GM04504 (cell line): Measurements from ENCODE around the gene ZFR.
"Not testable (repeated sequence)": the region's sequence is repeated elsewhere in the genome, so short reads cannot be mapped to it uniquely, and the experiment has no call there.

Experiments
- DNase-seq: peaks from one replicate; pipeline ENCODE4 v3.0.0-alpha.2; 2012; ENCODE audit warnings: low read depth

The ZFR gene

DNA sequence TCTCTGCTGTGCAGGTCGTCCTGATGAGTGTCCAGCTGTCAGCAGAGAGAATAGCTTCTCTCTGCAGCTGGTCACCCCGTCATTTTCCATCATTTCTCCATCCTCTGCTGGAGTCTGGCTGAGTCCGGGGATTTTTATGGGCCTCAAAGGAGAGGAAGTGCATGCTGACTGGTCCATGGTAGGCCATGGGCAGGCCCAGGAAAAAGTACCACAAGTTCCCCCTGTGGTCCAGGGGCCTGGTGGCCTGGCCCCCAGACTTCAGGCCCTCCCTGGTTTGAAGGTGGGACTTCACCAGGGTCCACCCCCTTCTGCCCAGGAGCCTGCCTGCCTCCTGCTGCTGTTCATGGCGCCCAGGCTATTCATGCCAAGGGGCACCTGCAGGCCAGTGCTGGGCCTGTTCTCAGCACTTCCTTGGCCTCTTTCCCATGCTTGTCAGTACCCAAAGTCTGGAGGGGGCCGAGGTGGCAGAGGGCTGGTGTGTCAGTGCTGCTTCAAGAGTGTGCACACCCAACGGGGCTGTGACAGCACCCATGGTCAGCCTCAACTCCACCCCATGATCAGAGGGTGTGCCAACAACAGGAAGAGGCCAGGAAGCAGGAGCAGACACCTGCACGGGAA is 124.5 kb downstream of the ZFR start:
- no peak for DNase-seq

DNA sequence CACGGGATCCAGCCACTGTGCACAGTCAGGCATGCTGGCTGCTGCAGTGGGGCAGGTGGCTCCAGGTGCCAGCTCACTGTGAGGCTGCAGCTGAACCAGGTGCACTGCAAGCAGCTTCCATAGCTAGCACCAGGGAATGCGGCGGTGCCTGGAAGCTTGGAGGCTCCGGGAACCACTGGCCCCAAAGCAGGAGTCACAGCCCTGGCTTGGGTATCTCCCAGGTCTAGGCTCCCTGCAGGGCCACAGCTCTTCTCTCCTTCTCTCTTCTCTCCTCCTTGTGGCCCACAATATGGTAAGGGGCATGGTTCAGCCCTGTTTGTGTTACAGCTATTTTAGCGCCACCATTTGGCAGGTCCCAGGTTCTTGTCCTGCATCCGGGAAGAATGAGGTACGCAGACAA is 125.1 kb downstream of the ZFR start:
- DNase-seq: no peak

DNA sequence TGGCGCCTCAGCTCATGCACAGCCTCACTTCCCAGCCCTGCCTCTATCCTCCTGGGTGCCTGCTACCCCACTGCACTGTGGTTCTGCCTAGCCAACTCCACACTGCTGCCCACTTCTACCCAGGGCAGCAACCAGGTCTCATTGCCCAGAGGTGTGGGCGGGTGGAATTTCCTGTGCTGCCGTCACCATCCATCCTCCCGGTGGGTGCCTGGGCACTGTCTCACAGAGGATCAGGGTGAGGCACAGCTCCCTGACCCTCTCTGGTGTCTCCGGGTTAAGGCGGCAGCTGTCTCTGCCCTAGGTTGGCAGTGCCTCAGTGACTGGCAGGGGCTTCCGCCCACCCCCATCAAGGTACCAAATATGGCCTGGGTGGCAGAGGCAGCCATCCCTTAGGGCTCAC is 127.5 kb downstream of the ZFR start:
- DNase-seq: no peak

DNA sequence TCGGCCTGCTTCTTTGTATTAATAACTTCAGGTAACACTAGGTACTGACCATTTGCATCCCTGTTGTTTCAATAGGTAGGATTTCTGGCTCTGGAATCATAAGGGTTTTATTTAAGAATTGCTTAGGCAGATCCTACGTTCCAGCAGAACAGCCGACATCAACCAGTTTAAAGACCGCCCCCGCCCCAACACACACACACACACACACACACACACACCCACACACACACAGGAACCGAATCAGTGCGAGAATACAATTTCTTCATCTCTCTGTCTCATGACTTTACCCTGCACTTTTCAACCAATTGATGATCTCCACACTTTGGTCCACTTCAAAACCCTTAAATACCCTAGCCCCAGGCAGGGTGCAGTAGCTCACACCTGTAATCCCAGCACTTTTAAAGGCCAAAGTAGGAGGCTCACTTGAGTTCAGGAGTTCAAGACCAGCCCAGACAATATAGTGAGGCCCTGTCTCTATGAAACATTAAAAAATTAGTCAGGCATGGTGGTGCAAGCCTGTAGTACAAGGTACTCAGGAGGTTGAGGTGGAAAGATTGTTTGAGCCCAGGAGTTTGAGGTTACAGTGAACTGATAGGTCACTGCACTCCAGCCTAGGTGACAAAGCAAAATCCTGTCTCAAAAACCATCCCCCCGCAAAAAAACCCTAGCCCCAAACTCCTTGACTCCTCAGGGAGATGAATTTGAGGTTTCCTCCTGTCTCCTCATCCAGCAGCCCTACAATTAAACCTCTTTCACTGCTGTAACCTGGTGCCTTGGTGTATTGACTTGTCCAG is 129.1 kb downstream of the ZFR start:
- DNase-seq: no peak

DNA sequence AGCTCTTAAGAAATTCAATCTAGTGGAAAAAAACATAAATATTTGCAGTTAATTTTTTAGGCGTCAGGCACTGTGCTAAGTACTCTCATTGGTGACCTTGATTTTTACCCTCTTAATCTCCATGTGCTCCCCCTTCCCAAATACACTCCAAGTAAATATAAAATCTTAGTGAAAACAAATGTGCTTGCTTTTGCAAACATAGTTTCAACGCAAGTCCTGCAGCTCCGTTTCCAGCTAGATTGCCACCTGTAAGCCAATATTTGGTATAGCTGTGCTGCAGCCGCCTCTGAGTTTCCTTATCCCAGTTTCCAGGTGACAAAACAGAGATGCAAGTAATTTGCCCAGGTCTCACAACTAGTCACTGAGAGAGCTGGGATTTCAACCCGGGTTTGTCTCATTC is 129.9 kb downstream of the ZFR start:
- no peak for DNase-seq

DNA sequence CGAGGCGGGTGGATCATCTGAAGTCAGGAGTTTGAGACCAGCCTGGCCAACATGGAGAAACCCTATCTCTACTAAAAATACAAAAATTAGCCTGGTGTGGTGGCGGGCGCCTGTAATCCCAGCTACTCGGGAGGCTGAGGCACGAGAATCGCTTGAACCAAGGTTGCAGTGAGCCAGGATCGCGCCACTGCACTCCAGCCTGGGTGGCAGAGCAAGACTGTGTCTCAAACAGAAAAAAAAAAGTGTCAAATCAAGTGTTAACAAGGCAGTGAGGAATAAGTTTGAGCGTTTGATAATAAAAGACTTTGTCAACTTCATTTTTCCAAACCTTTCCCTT is 130.4 kb downstream of the ZFR start:
- not testable (repeated sequence) for DNase-seq

DNA sequence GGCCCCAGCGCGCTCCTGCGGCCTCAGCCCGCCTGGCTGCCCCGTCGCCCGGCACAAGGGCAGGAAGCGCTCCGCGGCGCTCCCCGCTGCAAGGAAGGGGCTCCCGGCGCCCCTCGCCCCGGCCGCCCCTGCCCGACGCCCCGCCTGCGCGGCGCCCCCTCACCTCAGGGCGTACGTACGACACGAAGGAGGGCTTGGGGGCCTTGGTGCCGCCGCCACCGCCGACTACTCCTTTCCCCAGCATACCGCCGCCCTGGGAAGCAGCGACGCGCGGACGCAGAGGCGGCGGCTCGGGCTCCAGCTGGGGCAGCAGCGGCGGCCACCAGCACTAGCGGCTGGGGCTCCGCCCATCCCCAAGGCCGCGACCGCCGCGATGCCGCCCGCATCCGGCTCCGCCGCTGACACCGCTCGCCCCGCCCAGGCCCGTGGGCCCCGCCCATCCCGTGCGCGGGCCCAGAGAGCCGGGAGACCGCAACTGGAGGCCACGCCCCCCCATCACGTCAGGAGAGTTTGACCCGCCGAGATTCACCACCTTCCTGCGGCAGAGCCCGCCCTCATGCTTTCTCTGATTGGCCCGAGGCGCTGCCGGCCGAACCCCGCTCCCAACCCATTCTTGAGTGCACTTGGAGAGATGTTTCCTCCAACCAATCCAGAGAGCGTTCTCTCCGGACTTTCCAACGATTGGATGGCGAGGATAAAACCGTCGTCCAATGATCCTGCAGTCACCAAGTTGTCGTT is 131.8 kb downstream of the ZFR start, which contains the start of gene MTMR12:
MTMR12 (minus strand) TSS at position 345 of the 738 bp plus-strand sequence; CDS start at position 244, 101 bp downstream.
- peak; percentile 99 for DNase-seq

DNA sequence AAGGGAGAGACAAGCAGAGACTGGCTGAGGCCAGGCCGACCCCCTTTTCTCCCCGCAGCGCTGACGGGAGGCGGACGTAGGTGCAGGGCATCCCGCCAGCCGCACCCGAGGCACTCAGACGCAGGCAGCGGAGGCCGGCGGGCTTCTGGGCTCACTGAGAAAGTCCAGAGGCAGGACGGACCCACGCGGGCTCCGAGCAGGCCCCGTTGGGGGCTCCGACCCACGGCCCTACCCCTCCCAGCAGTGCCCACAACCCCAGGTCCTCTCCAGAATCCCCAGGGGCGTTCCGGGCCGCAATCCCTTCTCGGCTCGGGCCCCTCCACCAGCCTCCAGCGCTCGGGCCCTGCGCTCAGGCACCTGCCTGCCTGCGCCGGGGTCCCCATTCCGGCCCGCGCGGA is 132.3 kb downstream of the ZFR start:
- DNase-seq: no peak

DNA sequence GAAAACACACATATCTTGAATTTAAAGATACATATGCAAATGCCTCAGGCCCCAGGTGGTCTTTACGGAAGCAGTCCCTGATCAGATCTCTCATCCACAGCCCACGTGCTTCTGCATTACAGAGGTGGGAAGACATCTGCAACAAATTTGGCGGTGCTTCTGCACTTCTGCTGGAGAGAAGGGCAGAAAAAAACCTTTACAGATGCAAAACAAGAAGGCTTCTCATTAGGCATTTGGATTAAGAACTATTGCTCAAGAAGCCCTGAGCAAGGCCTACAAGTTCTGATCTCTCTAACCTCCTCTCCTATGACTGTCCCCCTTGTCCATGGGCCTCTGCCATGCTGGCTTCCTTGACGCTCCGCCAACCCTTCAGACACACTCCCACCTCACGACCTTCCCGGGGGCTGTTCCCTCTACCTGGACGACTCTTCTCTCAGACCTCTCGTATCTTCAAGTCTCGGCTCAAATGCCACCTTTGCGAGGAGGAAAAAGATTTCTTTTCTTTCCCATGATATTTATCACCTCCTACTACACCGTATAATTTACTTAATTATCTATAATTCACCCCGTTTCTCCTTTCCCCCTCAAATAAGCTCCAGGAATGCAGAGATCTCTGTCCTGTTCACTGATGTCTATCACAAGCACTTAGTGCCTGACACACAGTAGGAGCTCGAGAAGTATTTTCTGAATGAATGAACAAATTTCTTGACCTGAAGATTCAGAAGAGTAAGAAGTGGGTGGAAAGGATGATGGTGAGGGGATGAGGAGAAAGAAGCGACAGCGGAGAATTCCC is 132.9 kb downstream of the ZFR start:
- DNase-seq: no peak

DNA sequence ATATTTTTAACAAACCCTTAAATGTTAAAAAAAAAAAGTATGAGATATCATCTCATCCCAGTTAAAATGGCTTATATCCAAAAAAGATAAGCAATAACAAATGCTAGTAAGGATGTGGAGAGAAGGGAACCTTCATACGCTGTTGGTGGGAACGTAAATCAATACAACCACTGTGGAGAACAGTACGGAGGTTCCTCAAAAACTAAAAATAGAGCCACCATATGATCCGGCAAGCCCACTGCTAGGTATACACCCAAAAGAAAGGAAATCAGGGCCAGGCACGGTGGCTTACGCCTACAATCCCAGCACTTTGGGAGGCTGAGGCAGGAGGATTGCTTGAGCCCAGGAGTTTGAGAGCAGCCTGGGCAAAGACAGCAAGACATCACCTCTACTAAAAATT is 134.8 kb downstream of the ZFR start:
- no peak for DNase-seq

DNA sequence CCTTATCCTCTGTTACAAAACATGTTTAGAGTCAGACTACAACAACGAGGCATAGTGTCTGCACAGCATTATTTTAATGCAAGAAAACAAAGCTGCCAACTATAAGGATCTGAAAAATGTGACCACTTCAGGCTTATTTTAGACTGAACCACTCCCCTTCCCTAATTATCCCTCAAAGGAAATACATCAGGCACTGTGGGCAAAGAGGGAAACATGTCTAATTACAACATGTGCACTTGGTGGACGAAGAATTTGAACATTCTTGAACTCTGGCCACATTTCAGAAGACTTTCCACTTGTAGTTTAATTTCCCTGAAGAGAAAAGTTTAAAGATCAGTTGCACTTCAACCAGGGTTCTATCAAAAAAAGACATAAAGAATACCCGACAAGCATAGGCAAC is 135.6 kb downstream of the ZFR start:
- DNase-seq: no peak

DNA sequence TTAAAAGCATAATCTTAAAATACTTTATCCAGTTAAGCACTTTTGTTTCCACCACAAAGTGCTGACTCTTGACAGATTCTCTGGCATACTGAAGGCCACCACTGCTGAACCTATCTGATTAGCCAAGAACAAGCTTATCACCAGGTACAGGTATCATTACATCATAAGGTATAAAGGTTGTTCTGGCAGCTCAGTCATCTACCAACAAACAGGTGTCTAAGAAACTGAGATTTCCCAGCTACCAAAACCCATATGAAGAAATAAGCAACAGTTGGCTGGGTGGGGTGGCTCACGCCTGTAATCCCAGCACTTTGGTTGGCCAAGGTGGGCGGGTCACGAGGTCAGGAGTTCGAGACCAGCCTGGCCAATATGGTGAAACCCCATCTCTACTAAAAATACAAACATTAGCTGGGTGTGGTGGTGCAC is 136.8 kb downstream of the ZFR start:
- no peak for DNase-seq

DNA sequence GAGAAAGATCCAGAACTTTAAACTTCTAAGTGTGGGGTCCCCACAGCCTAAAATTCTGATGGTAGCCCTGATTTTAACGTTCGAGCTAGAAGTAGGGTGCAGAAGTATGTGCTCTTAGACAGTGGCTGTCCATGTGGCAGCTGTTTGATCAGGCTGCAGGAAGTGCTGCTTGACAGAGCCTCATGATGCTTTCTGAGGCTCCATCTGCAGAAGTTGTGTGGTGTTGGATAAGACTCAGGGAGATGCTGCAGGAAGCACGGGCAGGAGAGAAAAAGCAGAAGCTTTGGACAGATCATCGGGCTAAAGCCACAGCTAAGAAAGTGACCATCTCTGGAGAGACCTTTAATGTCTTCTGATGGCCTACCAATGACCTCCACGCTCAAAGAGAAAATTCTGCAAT is 139.9 kb downstream of the ZFR start:
- DNase-seq: no peak
